Lung (tissue), 12 donors: ENCODE measurements around the gene NEDD9. TPM values are rescaled to one million over a fixed set of nuclear protein-coding genes. Genes with fewer than 3 reads are reported as not detected.

ENCODE experiments used
- ATAC-seq: fragments of 200-7000 bp; cut with Tn5 transposase; one replicate; pipeline ENCODE4 v1.9.1; 2020; ENCODE audit warnings: moderate number of reproducible peaks; ENCODE audit not compliant: insufficient read depth, low FRiP score
- DNase-seq, 3 donors: peaks; one replicate each; pipeline ENCODE4 v3.0.0-alpha.2; 2013 to 2017
- H3K27ac ChIP-seq, 2 donors: one replicate each; pipeline ENCODE4 v1.5.1; 2013; ENCODE audit warnings: mild to moderate bottlenecking in 2 of 2, moderate library complexity in 2 of 2, control low read depth in 1 of 2, inconsistent platforms in 1 of 2, low read depth in 1 of 2, low read length in 1 of 2
- H3K27me3 ChIP-seq, 3 donors: one replicate each; pipeline ENCODE4 v1.5.1; 2013; ENCODE audit warnings: low read length in 2 of 3; ENCODE audit not compliant: control insufficient read depth in 3 of 3, insufficient read depth in 3 of 3
- H3K36me3 ChIP-seq, 4 donors: one replicate each; pipeline ENCODE4 v1.5.1; 2013; ENCODE audit warnings: low read length in 4 of 4, mild to moderate bottlenecking in 1 of 4, moderate library complexity in 1 of 4; ENCODE audit not compliant: control insufficient read depth in 4 of 4, insufficient read depth in 4 of 4
- H3K4me1 ChIP-seq, 5 donors: one replicate each; pipeline ENCODE4 v1.5.1; 2013; ENCODE audit warnings: low read length in 5 of 5, mild to moderate bottlenecking in 2 of 5, moderate library complexity in 1 of 5; ENCODE audit not compliant: control insufficient read depth in 5 of 5, insufficient read depth in 5 of 5
- H3K4me3 ChIP-seq: one replicate; pipeline ENCODE4 v1.5.1; 2013; ENCODE audit warnings: mild to moderate bottlenecking, control low read depth, moderate library complexity
- H3K9ac ChIP-seq, 2 donors: one replicate each; pipeline ENCODE4 v1.5.1; 2013; ENCODE audit warnings: low read length in 2 of 2, control low read depth in 1 of 2; ENCODE audit not compliant: insufficient read depth in 1 of 2
- H3K9me3 ChIP-seq, 4 donors: one replicate each; pipeline ENCODE4 v1.5.1; 2013; ENCODE audit warnings: low read length in 3 of 4, mild to moderate bottlenecking in 1 of 4, moderate library complexity in 1 of 4; ENCODE audit not compliant: control insufficient read depth in 4 of 4, insufficient read depth in 3 of 4
- WGBS, 2 donors: extraction: QIAGEN DNeasy Blood & Tissue Kit; methylation state at CpG; one replicate each; pipeline ENCODE4 v1.1.7; 2013; 5-methylcytosine and 5-hydroxymethylcytosine counted together
- polyA plus RNA-seq, 2 donors: library from polyadenylated mRNA; stranded (reverse); fragments of 200-250 nt; gene quantifications; one replicate each; pipeline ENCODE4 v1.2.1, GENCODE V29; 2013
- total RNA-seq, 2 donors: library from RNA; depleted of rRNA in 1 of 2; stranded (reverse); fragments of >200 nt in 1 of 2; gene quantifications; one replicate each; pipeline ENCODE4 v1.2.1, GENCODE V29; 2014 to 2021
- TF ChIP-seq, protein P1 (sequence below): IDR thresholded peaks from 2 replicates; pipeline ENCODE4 v1.5.1; 2012; ENCODE audit warnings: mild to moderate bottlenecking; ENCODE audit errors: control extremely low read depth, extremely low read depth
- donor health status: control.
- donor health status: control.
- donor health status: Bipolar disorder and iron deficiency.
- donor health status: healthy.
- donor health status: DM: yes; HTN: yes; CAD: no.

Gene NEDD9
- total and polyA plus RNA-seq, 4 donors, result 28.2 to 158 (median 125) TPM

DNA sequence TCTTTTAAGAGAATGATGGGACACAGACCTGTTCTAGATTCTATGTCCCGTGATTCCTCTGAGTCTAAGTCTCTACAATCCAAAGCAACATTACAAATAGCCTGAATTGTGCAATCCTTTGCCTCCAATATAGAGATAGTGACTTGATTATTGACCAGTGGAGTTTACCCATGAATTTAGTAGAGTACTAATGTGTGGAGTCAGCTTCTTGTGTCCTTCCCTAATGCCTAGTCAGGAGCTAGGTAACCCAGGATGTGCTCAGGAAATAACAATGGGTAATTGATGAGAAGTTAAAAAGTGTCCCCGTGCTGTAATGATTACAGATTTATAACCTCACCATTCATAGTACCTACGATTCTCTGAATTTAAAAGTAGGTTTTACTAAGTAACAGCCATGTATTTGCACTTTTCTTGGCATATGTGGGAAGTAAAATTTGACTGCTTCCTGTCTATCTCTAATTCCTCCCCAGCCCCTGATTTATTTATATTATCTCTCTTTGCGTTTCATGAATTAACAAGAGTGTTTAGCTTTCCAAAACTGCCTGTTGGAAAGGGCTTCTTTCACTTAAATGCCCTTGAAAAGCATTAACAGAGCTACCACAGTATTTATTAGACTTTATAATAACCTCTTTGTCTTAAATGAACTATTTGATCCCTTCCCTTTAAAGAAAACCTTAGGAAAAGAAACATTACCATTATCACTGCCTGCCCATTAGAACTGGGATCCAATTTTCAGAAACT lies 30.5 kb downstream of the NEDD9 start:
- 60 to 73% methylated on average over 4 of the region's 4 CpGs for WGBS, 2 donors
- no peak overlapping the region for H3K9ac ChIP-seq
- H3K36me3 ChIP-seq, result peaks cover 0 to 13% (median 3%) of the 10 kb centered on the region in 4 donors

GRCh38 chr6:11201015-11201414 lies 31.5 kb downstream of the NEDD9 start:
- WGBS, 2 donors, result 64% methylated on average over 3 of the region's 3 CpGs
- no peak overlapping the region for H3K9ac ChIP-seq
- H3K4me1 ChIP-seq, result peaks cover 15 to 42% (median 24%) of the 10 kb centered on the region in 5 donors
- DNase-seq, result no peak
- no peak for ATAC-seq
- H3K36me3 ChIP-seq, result peaks cover 0 to 18% (median 3%) of the 10 kb centered on the region in 4 donors
- no peaks in the 10 kb centered on the region for H3K9me3 ChIP-seq
- TF ChIP-seq, protein P1, sequence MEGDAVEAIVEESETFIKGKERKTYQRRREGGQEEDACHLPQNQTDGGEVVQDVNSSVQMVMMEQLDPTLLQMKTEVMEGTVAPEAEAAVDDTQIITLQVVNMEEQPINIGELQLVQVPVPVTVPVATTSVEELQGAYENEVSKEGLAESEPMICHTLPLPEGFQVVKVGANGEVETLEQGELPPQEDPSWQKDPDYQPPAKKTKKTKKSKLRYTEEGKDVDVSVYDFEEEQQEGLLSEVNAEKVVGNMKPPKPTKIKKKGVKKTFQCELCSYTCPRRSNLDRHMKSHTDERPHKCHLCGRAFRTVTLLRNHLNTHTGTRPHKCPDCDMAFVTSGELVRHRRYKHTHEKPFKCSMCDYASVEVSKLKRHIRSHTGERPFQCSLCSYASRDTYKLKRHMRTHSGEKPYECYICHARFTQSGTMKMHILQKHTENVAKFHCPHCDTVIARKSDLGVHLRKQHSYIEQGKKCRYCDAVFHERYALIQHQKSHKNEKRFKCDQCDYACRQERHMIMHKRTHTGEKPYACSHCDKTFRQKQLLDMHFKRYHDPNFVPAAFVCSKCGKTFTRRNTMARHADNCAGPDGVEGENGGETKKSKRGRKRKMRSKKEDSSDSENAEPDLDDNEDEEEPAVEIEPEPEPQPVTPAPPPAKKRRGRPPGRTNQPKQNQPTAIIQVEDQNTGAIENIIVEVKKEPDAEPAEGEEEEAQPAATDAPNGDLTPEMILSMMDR, result no peak
- H3K27ac ChIP-seq, result peak overlapping the region in 1 of 2 donors; percentile 2
- no peaks in the 10 kb centered on the region for H3K27me3 ChIP-seq
- no peak overlapping the region for H3K4me3 ChIP-seq

More for the DNA sequence above, 30.5 kb downstream of the NEDD9 start:
- no peak overlapping the region for H3K27ac ChIP-seq
- no peak overlapping the region for H3K4me3 ChIP-seq
- ATAC-seq (no peak), DNase-seq (no peak)
- TF ChIP-seq, protein P1, result no peak
- no peaks in the 10 kb centered on the region for H3K9me3 ChIP-seq
- no peaks in the 10 kb centered on the region for H3K27me3 ChIP-seq
- peaks cover 19 to 46% (median 20%) of the 10 kb centered on the region in 5 donors for H3K4me1 ChIP-seq

DNA sequence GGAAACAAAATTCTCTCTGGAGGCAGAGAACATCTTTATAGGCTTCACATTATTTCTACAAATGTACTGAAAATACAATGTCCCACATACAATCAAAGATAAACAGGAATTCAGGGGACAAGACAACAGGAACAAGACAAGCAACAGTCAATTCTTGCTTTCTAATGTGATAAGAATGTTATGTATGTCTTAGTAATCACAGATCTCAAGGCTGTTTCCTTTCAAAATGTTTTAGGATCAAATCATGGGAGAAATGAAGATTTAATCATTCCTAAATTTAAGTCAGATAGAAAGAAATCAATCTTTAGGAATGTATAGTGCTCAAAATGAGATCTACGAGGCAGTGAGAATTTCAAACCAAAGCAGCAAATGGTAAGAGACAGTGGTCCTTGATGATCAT lies 32.1 kb downstream of the NEDD9 start:
- 93 to 96% methylated on average over 1 of the region's 1 CpG for WGBS, 2 donors
- H3K27me3 ChIP-seq, result no peaks in the 10 kb centered on the region
- H3K36me3 ChIP-seq, result peaks cover 0 to 18% (median 3%) of the 10 kb centered on the region in 4 donors
- H3K4me1 ChIP-seq, result peaks cover 12 to 40% (median 21%) of the 10 kb centered on the region in 5 donors
- TF ChIP-seq, protein P1, result no peak
- DNase-seq (no peak), ATAC-seq (no peak)
- no peak overlapping the region for H3K4me3 ChIP-seq
- H3K9me3 ChIP-seq, result no peaks in the 10 kb centered on the region
- H3K27ac ChIP-seq, result no peak overlapping the region
- no peak overlapping the region for H3K9ac ChIP-seq
